Fibroblast of lung (primary cell): ENCODE results near the gene USP32. TPM values are rescaled to one million over a fixed set of nuclear protein-coding genes. Genes with fewer than 3 reads are reported as not detected.

Experiments used
- DNase-seq, 2 donors: peaks; one replicate each; pipeline versions ENCODE4 v3.0.0 to v3.0.0-alpha.2; 2010; ENCODE audit warnings: low read depth in 2 of 2
- H2AFZ ChIP-seq: 2 replicates; pipeline ENCODE4 v1.5.1; 2012; ENCODE audit warnings: low read length, control low read depth, inconsistent platforms
- H3K27ac ChIP-seq: 2 replicates; pipeline ENCODE4 v1.5.1; 2011; ENCODE audit warnings: low read length, control low read depth; ENCODE audit not compliant: insufficient read depth
- H3K27me3 ChIP-seq: 2 replicates; pipeline ENCODE4 v1.5.1; 2011; ENCODE audit warnings: mild to moderate bottlenecking, low read length; ENCODE audit not compliant: control insufficient read depth, insufficient read depth
- H3K36me3 ChIP-seq: 2 replicates; pipeline ENCODE4 v1.5.1; 2011; ENCODE audit warnings: low read length; ENCODE audit not compliant: control insufficient read depth, insufficient read depth
- H3K4me1 ChIP-seq: 2 replicates; pipeline ENCODE4 v1.5.1; 2011; ENCODE audit warnings: low read length; ENCODE audit not compliant: control insufficient read depth, insufficient read depth; ENCODE audit errors: extremely low read depth
- H3K4me2 ChIP-seq: 2 replicates; pipeline ENCODE4 v1.5.1; 2011; ENCODE audit warnings: low read length, control low read depth; ENCODE audit not compliant: insufficient read depth; ENCODE audit errors: extremely low read depth
- H3K4me3 ChIP-seq, 4 experiments: fragments of 200-600 bp in 1 of 4; sonication (generic) in 1 of 4; replicated peaks in 1 of 4; 2 replicates each; pipeline ENCODE4 v1.5.1; 2011 to 2016; ENCODE audit warnings: low read length in 4 of 4, low read depth in 3 of 4, mild to moderate bottlenecking in 3 of 4, control low read depth in 2 of 4, inconsistent platforms in 1 of 4, mixed read lengths in 1 of 4; ENCODE audit not compliant: insufficient read depth in 1 of 4; ENCODE audit errors: control extremely low read depth in 1 of 4
- H3K79me2 ChIP-seq: 2 replicates; pipeline ENCODE4 v1.5.1; 2012; ENCODE audit warnings: mild to moderate bottlenecking, low read length, inconsistent platforms; ENCODE audit not compliant: control insufficient read depth, insufficient read depth
- H3K9ac ChIP-seq: 2 replicates; pipeline ENCODE4 v1.5.1; 2011; ENCODE audit warnings: mild to moderate bottlenecking, low read length, control low read depth; ENCODE audit not compliant: insufficient read depth
- H3K9me3 ChIP-seq: 2 replicates; pipeline ENCODE4 v1.5.1; 2012; ENCODE audit warnings: low read depth, low read length; ENCODE audit not compliant: control insufficient read depth, insufficient read depth
- H4K20me1 ChIP-seq: 2 replicates; pipeline ENCODE4 v1.5.1; 2011; ENCODE audit warnings: low read length; ENCODE audit not compliant: control insufficient read depth, insufficient read depth; ENCODE audit errors: extremely low read depth
- EZH2 ChIP-seq: IDR thresholded peaks from 2 replicates; pipeline ENCODE4 v1.5.1; 2012; ENCODE audit warnings: low read length, control low read depth, mild to moderate bottlenecking; ENCODE audit errors: missing control alignments
- polyA plus RNA-seq, 2 donors: library from polyadenylated mRNA; depleted of rRNA in 1 of 2; stranded (reverse) in 1 of 2; unstranded in 1 of 2; fragments of >200 nt; gene quantifications; 2 replicates each; pipeline ENCODE4 v1.2.1, GENCODE V29; 2011 to 2012; ENCODE audit warnings: missing spikeins in 1 of 2
- total RNA-seq: library from RNA; depleted of rRNA; stranded (reverse); fragments of >200 nt; gene quantifications from 2 replicates; pipeline ENCODE4 v1.2.1, GENCODE V29; 2014
- TF ChIP-seq, protein P1 (sequence below), 2 donors: IDR thresholded peaks in 1 of 2; conservative IDR thresholded peaks in 1 of 2; 1 replicate in 1 of 2; 2 replicates in 1 of 2; pipeline ENCODE4 v1.5.1; 2011 to 2012; ENCODE audit warnings: low read length in 2 of 2, control low read depth in 1 of 2, inconsistent platforms in 1 of 2, low read depth in 1 of 2, mild to moderate bottlenecking in 1 of 2

USP32 gene
- total and polyA plus RNA-seq, 2 donors (not counting 1 experiment from before 2014, with no cell fraction given) = 40.1 to 82.7 TPM

DNA sequence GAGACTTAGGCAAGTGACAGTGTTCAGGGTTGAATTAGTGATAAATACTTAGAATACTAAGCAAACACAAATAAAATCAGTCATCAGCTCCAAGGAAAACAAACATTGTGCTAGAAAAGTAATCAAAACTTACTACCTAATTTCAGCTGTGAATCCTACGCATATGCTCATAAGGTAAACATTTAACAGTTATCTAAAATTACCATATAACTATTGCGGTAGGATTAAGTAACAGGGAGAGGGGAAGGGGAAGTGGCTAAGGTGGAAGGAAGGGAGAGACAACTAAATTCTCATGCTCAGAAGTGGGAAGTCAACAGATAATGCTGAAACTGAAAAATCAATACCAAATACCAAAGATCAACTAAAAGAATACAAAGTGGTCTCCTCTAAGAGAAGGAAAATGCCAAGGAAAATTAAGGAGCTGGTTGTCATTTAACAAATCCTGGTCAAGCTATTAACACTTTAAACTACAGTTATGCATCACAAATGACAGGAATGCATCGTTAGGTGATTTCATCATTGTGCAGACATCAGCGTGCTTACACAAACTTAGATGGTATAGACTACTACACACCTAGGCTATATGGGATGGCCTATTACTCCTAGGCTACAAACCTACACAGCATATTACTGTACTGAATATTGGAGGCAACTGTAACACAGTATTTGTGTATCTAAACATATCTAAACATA is 20.0 kb downstream of the USP32 start:
- Histone ChIP-seq H3K27ac (no peak overlapping the region), H3K4me3 (no peak overlapping the region), H3K9ac (no peak overlapping the region), H3K27me3 (no peaks in the 10 kb centered on the region), H3K79me2 (peaks cover 34% of the 10 kb centered on the region), H3K9me3 (no peaks in the 10 kb centered on the region), H3K4me1 (peaks cover 3% of the 10 kb centered on the region), H2AFZ (no peak overlapping the region), H3K36me3 (no peaks in the 10 kb centered on the region), H4K20me1 (no peaks in the 10 kb centered on the region), H3K4me2 (no peak overlapping the region)
- TF ChIP-seq, protein P1, sequence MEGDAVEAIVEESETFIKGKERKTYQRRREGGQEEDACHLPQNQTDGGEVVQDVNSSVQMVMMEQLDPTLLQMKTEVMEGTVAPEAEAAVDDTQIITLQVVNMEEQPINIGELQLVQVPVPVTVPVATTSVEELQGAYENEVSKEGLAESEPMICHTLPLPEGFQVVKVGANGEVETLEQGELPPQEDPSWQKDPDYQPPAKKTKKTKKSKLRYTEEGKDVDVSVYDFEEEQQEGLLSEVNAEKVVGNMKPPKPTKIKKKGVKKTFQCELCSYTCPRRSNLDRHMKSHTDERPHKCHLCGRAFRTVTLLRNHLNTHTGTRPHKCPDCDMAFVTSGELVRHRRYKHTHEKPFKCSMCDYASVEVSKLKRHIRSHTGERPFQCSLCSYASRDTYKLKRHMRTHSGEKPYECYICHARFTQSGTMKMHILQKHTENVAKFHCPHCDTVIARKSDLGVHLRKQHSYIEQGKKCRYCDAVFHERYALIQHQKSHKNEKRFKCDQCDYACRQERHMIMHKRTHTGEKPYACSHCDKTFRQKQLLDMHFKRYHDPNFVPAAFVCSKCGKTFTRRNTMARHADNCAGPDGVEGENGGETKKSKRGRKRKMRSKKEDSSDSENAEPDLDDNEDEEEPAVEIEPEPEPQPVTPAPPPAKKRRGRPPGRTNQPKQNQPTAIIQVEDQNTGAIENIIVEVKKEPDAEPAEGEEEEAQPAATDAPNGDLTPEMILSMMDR (conservative IDR thresholded peaks at IDR 0.05 in 1 of 2, IDR thresholded peaks at IDR 0.05 in 1 of 2; ENCODE audit: low read depth in 1 of 2, low read length in 2 of 2) = no peak
- TF ChIP-seq EZH2 = no peak
- no peak for DNase-seq

DNA sequence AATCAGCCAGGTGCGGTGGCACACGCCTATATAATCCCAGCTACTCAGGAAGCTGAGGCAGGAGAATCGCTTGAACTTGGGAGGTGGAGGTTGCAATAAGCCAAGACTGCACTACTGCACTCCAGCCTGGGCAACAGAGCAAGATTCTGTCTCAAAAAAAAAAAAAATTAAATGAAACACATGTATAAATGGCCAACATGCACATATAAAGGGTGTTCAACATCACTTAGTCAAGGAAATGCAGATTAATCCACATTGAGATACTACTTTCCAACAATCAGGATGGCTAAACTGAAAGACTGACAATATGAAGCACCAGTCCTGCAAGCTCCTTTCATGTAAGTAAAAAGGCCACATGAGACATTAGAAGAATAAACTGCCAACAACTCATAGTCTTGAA is 20.5 kb downstream of the USP32 start:
- no peak for DNase-seq
- Histone ChIP-seq H3K9ac (no peak overlapping the region), H3K4me3 (no peak overlapping the region), H2AFZ (no peak overlapping the region), H3K4me2 (no peak overlapping the region), H3K27me3 (no peaks in the 10 kb centered on the region), H3K36me3 (no peaks in the 10 kb centered on the region), H3K27ac (no peak overlapping the region), H3K79me2 (peaks cover 39% of the 10 kb centered on the region), H4K20me1 (no peaks in the 10 kb centered on the region), H3K9me3 (no peaks in the 10 kb centered on the region), H3K4me1 (peaks cover 3% of the 10 kb centered on the region)
- TF ChIP-seq, protein P1 (conservative IDR thresholded peaks at IDR 0.05 in 1 of 2, IDR thresholded peaks at IDR 0.05 in 1 of 2; ENCODE audit: low read depth in 1 of 2, low read length in 2 of 2) = no peak

DNA sequence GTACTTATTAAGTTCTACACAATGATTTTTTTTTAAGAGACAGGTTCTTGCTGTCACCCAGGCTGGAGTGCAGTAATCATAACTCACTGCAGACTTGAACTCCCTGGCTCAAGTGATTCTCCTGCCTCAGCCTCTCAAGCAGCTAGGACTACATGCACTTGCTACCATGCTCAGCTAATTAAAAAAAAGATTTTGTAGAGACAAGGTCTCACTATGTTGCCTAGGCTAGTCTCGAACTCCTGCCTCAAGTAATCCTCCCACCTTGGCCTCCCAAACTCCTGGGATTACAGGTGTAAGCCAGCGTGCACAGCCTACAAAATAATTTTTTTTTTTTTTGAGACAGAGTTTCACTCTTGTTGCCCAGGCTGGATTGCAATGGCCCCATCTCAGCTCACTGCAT is 22.2 kb downstream of the USP32 start:
- Histone ChIP-seq H3K27ac (no peak overlapping the region), H3K9me3 (no peaks in the 10 kb centered on the region), H2AFZ (no peak overlapping the region), H3K9ac (no peak overlapping the region), H3K36me3 (no peaks in the 10 kb centered on the region), H3K4me2 (no peak overlapping the region), H3K27me3 (no peaks in the 10 kb centered on the region), H3K79me2 (peaks cover 44% of the 10 kb centered on the region), H4K20me1 (no peaks in the 10 kb centered on the region), H3K4me1 (peaks cover 3% of the 10 kb centered on the region), H3K4me3 (no peak overlapping the region)
- TF ChIP-seq, protein P1 (conservative IDR thresholded peaks at IDR 0.05 in 1 of 2, IDR thresholded peaks at IDR 0.05 in 1 of 2; ENCODE audit: low read depth in 1 of 2, low read length in 2 of 2) = no peak
- no peak for TF ChIP-seq EZH2
- DNase-seq = no peak
